ENCODE results near the gene TMC7. TPM values are rescaled to one million over a fixed set of nuclear protein-coding genes. Genes with fewer than 3 reads are reported as not detected.

TMC7 gene
- total and polyA plus RNA-seq, 8 donors, result 3.0 to 9.7 (median 3.8) TPM

GRCh38 chr16:19110537-19111360 lies 127.0 kb downstream of the TMC7 start:
- TF ChIP-seq, protein P1, sequence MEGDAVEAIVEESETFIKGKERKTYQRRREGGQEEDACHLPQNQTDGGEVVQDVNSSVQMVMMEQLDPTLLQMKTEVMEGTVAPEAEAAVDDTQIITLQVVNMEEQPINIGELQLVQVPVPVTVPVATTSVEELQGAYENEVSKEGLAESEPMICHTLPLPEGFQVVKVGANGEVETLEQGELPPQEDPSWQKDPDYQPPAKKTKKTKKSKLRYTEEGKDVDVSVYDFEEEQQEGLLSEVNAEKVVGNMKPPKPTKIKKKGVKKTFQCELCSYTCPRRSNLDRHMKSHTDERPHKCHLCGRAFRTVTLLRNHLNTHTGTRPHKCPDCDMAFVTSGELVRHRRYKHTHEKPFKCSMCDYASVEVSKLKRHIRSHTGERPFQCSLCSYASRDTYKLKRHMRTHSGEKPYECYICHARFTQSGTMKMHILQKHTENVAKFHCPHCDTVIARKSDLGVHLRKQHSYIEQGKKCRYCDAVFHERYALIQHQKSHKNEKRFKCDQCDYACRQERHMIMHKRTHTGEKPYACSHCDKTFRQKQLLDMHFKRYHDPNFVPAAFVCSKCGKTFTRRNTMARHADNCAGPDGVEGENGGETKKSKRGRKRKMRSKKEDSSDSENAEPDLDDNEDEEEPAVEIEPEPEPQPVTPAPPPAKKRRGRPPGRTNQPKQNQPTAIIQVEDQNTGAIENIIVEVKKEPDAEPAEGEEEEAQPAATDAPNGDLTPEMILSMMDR (IDR thresholded peaks at IDR 0.05), result no peak
- Histone ChIP-seq H3K4me1 (peaks cover 33 to 41% of the 10 kb centered on the region in 2 donors), H3K27me3 (peaks cover 0 to 13% of the 10 kb centered on the region in 2 donors), H3K36me3 (peaks cover 0 to 10% of the 10 kb centered on the region in 2 donors), H3K9me3 (no peaks in the 10 kb centered on the region), H3K27ac (no peak overlapping the region), H3K4me3 (no peak overlapping the region)
- DNase-seq (no peak), ATAC-seq (no peak)
- intact Hi-C loops (cut with DNase I), result no loop called here

- H3K27me3 ChIP-seq, result peaks cover 0 to 13% of the 10 kb centered on the region in 2 donors
- no peaks in the 10 kb centered on the region for H3K9me3 ChIP-seq
- DNase-seq (no peak), ATAC-seq (no peak)
- TF ChIP-seq, protein P1 (IDR thresholded peaks at IDR 0.05), result no peak
- H3K36me3 ChIP-seq, result peaks cover 0 to 20% of the 10 kb centered on the region in 2 donors
- no peak overlapping the region for H3K27ac ChIP-seq
- H3K4me1 ChIP-seq, result peaks cover 37 to 50% of the 10 kb centered on the region in 2 donors
- no peak overlapping the region for H3K4me3 ChIP-seq
- intact Hi-C loops (cut with DNase I), result no loop called here
Observed at GRCh38 chr16:19112099-19112407, 128.3 kb downstream of the TMC7 start.

Other genes starting within 250 kb of the TMC7 start
- 1,000 to 10,000 TPM; 1,015 to 1,060 TPM for gene RPS15A, start 193.6 kb upstream of the TMC7 start, total RNA-seq
- 1,000 to 10,000 TPM; 2,477 to 3,133 (median 3,038) TPM for gene RPS15A, start 193.6 kb upstream of the TMC7 start, polyA plus RNA-seq (ENCODE audit: insufficient read length in 6 of 6)
- 100 to 1,000 TPM in 1 of 2 donors, 10 to 100 TPM in 1; 97.6 to 115 TPM for gene ARL6IP1, start 182.4 kb upstream of the TMC7 start, total RNA-seq
- gene ARL6IP1, start 182.4 kb upstream of the TMC7 start, polyA plus RNA-seq (ENCODE audit: insufficient read length in 6 of 6), result 100 to 1,000 TPM; 207 to 360 (median 233) TPM
- gene SMG1, start 57.5 kb upstream of the TMC7 start, total RNA-seq, result 10 to 100 TPM; 60.0 to 78.6 TPM
- 10 to 100 TPM; 63.2 to 73.4 (median 71.4) TPM for gene SMG1, start 57.5 kb upstream of the TMC7 start, polyA plus RNA-seq (ENCODE audit: insufficient read length in 6 of 6)
- 10 to 100 TPM; 15.1 to 16.4 TPM for gene COQ7, start 83.7 kb downstream of the TMC7 start, total RNA-seq
- gene COQ7, start 83.7 kb downstream of the TMC7 start, polyA plus RNA-seq (ENCODE audit: insufficient read length in 6 of 6), result 10 to 100 TPM; 27.8 to 32.0 (median 29.7) TPM
- gene ITPRIPL2, start 130.0 kb downstream of the TMC7 start, total RNA-seq, result 10 to 100 TPM; 67.6 to 82.7 TPM
- 10 to 100 TPM; 24.6 to 35.7 (median 31.9) TPM for gene ITPRIPL2, start 130.0 kb downstream of the TMC7 start, polyA plus RNA-seq (ENCODE audit: insufficient read length in 6 of 6)
- gene SYT17, start 184.3 kb downstream of the TMC7 start, total RNA-seq, result 10 to 100 TPM; 12.3 to 26.3 TPM
- gene SYT17, start 184.3 kb downstream of the TMC7 start, polyA plus RNA-seq (ENCODE audit: insufficient read length in 6 of 6), result 10 to 100 TPM; 13.4 to 20.7 (median 15.2) TPM

Data from left lung (tissue), 10 donors.